COR-L47 (cell line): Measurements from ENCODE around the gene LAMTOR2.
A peak's percentile ranks its signal among the peaks of the same experiment; 100 is the strongest.

ENCODE experiments used
- DNase-seq: peaks from one replicate; lab custom pipeline; 2025; lab: John Stamatoyannopoulos, UW

The LAMTOR2 gene

DNA sequence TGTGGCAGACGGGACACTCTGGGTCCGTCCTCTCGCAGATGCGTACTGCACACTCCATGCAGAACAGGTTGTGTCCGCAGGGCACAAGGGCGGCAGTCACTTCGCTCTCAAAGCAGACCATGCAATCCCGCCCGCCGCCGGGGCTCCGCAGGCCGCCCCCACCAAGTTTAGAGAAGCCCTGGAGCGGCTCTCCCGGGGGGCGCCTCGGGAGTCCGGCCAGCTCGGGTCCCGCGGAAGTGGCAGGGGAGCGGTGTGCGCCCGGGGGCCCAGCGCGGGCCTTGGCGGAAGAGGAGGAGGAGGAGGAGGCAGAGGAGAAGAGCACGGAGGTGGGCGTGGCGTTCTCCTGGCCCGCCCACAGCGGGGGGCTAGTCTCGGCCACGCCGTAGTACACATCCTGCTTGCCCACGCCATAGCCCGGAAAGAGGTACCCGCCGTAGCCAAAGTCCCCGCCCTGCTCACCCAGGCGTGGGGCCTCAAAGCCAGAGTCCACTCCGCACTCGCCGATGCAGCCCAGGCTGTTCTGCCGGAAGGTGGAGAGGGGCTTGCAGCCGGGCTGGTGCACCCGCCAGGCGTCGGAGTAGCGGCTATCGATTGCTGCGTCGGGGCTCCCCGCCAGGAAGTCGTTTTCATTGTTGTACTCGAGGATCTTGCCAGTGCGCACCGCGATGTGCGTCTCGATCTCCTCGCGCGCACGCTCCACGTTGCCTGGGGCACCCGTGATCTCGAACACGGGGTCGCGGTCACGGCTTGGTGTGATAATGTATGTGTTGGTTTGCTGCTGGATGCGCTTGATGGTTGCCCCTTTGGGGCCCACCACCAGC, 22.2 kb downstream of the LAMTOR2 start:
- DNase-seq, result no peak

DNA sequence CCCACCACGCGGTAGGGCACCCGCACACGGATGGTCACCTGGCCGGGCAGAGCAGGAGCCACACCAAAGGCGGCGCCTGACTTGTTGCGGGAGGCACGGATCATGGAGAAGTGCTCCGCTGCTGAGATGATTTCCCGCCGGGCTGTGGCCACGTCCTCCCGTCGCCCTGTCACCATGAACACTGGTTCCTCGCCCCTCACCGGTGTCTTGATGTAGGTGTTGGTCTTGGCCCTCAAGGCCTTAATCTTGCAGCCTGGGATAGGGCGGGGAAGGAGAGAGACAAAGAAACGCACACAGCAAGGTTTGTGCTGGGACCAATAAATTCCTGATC, 22.8 kb downstream of the LAMTOR2 start:
- no peak for DNase-seq

DNA sequence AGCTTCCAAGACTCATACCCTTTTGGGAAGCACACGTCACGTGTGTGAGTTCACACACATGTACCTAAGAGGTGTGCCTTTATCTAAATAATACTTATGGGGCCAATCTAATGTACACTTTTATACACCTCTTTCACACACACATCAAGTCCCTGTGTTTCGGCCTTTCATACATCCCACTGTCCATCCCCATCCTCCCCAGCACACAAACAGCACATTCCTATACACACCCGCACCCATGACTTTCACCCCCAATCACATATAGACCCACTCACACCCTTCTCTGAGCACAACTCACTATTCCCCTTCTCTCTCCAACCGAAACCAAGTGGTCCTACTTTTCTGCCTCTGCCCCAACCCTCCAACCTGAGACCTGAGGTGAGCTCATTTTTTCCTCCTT, 24.1 kb downstream of the LAMTOR2 start:
- no peak for DNase-seq

DNA sequence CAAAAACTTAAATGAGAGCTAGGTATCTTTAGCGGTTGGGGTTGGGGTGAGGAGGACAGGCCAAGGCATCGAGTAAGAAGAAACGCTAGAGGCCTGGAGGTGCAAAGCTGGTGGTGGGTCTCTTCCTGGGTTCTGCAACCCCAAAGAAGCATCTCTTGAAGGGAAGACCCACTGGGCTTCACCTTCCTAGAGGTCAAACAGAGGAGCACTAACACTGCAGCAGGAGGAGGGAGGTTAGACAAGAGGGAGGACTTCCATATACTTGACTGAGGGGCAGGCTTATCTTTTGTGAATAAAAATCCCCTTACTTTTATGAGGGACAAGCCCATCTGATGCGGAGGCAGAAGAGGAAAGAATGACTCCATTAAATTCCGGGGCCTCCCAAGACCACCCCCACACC, 25.2 kb downstream of the LAMTOR2 start:
- DNase-seq, result no peak

DNA sequence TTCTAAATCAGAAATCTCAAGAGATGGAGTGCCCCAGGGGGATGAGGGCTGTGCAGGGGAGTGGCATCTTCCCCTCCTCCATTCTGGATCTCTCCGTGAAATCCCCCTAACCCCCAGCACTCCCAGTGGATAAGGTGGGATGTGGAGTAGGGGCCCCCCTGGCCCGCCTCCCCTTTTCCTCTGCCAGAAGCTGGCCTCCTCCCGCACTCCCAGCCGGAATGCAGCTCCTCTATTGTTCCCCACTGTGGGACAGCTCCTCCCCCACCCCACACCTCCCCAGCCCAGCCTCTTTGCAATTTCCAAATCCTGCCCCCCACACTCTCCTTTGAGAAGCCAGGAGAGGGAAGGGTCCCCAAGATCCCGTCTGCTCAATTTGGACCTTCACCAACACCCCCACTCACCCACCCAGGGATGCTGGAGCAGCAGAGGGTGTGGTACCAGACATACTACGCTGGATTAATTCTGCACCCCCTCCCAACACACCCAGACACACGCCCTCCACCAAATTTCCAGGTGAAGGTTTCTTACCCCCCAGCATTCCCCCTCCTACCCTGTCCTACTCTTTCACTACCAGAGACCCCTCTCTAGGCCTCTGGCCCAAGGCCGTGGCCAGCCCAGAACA, 25.8 kb downstream of the LAMTOR2 start:
- no peak for DNase-seq

DNA sequence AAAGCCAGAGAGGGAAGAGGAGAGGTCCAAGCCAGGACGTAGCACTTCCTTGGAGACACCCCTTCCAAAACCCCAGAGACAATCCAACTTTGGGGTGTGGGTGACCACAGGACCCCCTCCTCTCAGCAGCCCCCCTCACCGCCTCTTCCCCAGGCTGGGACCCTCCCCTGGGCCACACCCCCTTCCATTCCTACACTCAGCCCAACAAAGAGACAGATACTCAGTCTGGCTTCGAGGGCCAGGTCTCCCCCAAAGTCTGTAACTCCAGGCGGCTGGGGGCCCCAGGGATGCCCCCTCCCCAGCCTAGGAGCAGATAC, 26.2 kb downstream of the LAMTOR2 start:
- no peak for DNase-seq

DNA sequence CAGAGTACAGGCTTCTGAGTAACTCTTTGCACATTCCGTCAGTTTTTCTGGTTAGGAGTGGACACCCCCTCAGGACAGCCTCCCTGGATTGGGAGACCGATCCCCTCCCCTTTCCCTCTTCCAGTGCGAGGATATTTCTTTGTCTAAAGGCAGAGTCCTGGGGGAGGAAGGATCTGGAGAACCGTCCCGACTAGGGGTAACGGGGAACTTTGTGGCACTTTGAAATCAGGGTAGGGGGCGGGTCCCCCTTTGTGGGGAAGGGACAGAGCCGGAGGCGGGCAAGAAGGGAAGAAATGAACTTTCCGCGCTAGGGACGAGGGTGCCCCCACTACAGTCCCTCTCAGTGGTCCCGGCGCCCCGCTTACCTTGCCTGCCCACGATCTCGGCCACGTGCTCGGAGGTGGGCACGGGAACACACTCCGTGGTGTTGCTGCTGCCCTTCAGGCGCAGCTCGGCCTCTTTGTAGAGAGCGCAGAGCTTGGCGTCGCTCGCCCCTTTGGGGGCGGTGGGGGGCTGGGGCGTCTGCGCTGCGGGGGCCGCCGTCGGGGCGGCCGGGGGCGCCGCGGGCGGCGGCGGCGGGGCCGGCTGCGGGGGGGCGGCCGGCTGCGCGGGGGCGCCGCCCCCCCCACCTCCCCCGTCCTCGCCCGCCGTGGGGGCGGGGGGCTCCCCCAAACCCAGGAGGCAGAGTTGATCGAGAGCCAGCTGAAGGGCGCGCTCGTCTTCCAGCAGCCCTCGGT, 26.8 kb downstream of the LAMTOR2 start:
- DNase-seq, result no peak

DNA sequence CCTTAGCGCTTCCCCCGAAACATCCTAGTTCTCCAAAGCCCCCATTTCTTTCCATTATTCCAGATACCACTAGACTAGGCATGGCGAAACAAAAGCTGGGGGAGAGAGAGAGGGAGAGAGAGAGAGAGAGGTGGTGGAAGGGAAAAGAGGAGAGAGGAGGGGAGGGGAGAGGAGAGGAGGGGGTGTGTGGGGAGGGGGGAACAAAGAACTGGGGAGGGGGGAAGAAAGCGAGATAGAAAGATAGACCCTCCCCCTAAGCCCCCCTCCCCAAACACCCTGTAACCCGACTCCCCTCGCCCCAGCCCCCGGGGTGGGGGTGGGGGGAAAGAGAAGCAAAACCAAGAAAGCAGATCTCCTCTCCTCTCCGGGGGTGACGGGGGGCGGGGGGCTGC, 27.3 kb downstream of the LAMTOR2 start:
- no peak for DNase-seq

DNA sequence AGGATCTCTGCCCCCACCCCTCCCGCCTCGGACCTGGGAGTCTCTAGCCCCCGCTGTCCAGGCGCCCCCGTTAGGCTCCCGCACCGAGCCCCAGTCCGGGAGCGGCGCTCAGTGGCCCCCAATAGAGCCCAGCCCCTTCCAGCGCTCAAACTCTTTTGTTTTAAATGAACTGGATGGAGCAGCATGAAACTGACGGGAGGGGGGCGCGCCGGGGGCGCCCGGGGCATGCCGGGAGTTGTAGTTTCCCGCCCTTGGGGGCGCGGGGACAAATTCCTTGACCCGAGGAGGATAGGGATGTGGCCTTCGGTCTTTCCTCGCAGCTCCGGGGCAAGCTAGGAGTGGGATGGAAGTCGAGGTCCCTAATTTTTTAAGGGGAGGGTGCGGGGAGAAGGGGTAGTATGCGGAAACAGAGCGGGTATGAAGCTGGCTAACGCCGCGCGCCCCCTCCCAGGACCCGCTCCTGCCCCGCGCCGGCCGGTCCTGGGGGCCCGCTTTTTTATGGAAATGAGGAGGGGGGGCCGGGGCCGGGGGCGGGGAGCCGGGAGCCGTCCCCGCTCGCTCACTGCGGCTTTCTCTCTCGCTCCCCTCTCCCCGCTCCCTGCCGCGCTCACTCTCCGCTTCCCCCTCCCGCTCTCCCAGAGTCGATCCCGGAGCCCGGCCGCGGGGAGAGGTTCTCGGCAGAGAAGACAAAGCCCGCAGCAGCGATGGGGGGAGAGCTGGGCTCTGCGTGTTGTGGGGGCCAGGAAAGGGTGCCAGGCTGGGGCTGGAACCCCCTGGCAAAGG, 27.9 kb downstream of the LAMTOR2 start, which contains the start of gene MEX3A:
MEX3A (minus strand) TSS at position 157 of the 783 bp plus-strand sequence. CDS start 467 bp downstream, outside the sequence.
- DNase-seq, result peak; percentile 57

DNA sequence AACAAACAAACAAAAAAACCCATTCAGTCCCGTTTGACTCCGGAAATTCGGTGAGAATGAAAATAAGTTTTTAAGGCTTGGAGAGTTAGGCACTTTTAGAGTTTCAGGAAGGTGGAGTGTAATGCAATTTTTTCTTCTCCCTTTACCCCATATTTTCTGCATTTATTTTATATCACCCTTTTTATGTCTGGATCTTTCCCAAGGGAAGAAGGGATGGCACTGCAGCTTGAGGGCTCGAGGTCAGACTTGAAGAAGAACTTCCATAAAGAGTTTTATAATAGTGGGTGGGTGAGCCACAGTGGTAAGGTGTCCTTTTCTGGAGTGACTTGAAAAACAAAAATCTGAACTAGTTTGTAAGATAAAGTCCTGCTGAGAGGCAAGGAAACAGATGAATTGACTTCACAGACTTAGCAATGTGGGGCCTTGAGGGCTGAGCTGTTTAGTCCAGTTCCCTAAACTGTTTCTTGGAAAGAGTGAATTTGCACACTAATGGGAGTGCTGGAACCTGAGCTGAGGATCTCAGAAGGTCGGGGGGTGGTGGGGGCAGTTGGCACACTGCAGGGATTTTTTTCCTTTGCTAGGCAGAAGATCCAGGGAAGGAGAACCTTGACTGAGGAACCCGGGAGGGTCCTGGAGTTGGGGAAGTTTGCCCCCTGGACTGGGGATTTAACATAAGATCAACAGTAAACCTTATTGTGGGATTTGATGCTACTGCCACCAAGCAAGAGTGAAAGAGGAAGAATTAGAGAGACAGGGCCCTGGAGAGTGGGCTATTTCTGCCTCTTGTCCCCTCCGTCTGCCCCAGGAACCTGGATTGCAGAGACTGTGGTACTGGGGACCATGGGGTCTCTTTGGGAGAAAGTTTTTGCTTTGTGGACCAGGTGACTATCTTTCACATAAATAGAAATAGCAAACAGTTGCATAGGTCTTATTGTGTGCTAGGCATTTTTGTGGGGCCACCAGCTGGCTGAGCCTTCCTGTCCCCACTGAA, 29.5 kb downstream of the LAMTOR2 start:
- no peak for DNase-seq

DNA sequence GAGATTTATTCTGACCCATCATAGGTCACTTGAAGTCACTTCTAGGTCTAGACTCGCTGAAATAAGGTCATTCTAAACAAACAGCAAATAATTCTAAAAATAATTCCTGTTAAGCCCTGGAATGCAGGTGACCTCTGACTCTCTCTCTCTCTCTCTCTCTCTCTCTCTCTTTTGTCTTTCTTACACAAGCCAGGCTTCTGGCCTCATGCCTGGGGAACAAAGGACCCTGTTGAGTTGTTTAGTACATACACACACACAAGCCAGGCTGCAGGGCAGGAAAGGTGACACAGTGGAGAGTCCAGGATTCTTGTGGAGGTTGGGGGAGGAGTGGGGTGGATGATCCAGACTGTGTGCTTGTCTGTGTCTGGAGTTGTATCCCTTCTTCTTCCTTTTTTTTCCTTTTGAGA, 31.7 kb downstream of the LAMTOR2 start:
- no peak for DNase-seq

DNA sequence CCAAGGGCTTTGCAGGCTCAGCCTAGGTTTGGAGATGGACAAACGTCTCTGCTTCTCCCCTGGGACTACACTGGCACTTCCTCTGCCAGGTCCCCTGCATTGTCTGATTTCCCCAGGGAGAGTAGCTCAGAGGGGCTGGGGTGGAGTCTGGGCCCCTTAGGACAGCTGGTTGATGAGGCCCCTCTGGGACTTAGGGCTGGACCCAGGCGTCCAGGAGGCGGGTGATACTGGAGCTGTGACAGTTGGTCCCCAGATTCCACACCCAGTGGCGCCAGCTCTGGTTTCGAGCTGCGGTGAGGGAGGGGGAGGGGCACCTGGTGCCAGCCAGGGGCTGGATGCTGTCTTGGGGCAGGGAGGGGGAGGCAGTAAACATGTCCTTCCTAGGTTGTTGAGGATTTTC, 35.1 kb downstream of the LAMTOR2 start:
- no peak for DNase-seq

DNA sequence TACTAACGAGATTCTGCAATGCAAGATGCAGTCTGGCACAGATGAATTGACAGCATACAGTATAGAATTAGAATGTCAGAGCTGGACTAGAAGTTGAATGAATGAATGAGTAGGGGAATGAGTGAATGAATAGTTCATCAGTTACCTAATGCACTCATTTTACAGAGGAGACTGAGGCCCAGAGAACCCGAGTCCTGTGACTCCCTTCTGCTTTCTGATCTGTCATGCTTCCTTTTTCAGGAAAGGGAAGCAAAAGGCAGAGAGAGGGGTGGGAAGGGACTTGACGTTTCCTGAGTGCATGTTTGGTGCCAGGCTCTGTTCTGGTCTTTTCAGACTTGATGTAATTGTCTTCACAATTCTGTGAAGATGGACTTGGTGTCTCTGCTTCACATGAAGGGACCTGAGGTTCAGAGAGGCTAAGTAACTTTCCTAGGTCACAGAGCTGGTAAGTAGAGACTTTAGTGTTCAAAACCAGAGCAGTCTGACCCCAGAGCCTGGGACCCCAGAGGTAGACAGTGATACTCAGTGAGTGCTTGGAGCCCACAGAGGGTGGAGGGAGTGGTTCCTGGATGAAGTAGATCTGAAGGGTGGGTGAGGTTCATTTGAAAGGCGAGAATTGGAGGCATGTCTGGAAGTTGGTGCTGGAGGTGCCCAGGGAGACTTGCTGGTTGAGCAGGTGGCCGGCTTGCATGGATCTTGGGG, 35.7 kb downstream of the LAMTOR2 start:
- DNase-seq, result no peak

DNA sequence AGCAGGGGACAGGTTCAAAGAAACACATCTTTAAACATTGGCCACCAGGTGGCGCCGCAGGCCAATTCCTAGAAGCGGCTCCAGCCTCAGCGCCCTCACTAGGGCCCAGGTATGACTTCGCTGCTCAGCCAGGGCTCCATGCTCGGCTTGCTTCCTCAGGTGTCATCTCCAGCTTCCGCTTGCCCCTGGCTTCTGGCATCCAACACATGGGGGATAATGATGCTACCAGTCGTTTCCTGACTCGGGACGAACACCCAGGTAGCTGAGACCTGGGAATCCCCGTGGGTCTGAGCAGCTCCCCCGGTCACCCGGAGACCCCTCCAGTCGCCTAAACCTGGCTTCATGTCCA, 36.2 kb downstream of the LAMTOR2 start:
- DNase-seq, result peak; percentile 86

DNA sequence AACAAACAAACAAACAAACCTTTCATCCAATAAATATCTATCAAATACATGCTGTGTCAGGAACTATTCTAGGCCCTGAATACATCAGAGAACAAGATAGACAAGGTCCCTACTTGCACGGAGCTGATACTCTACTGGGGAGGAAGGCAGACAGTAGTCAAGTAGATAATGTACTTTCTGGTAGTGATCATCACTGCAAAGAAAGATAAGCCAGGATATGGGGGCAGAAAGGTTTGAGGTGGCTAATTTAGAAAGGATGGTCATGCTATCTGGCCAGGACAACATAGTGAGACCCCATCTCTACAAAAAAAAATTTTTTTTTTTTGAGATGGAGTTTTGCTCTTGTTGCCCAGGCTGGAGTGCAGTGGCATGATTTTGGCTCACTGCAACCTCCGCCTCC, 37.0 kb downstream of the LAMTOR2 start:
- no peak for DNase-seq

DNA sequence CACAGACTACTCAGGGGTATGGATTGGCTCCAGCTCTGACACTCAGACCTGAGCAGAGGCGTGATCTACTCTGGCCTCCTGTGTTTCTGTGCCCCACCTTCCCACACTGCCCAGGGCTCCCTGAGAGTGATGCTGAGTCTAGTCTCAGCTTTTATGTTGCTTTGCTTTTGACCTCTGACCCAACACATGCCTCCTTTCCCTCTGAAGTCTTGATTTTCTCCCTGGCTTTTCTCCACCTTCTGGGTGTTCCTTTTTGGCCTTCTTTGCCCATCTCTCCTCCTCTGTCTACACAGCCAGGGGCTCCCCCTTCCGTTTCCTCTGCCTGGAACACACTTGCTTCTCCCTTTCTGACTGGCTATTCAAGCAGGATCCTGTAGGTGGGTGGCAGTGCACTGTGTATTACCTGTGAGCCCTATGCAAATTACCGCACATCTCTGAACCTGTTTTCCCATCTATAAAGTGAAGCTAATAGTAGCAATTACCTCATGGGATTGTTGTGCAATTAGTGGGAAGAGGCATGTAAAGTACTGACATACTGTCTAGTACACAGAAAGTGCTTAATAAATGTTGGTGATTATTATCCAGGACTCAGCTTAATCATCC, 41.4 kb downstream of the LAMTOR2 start:
- DNase-seq, result no peak

DNA sequence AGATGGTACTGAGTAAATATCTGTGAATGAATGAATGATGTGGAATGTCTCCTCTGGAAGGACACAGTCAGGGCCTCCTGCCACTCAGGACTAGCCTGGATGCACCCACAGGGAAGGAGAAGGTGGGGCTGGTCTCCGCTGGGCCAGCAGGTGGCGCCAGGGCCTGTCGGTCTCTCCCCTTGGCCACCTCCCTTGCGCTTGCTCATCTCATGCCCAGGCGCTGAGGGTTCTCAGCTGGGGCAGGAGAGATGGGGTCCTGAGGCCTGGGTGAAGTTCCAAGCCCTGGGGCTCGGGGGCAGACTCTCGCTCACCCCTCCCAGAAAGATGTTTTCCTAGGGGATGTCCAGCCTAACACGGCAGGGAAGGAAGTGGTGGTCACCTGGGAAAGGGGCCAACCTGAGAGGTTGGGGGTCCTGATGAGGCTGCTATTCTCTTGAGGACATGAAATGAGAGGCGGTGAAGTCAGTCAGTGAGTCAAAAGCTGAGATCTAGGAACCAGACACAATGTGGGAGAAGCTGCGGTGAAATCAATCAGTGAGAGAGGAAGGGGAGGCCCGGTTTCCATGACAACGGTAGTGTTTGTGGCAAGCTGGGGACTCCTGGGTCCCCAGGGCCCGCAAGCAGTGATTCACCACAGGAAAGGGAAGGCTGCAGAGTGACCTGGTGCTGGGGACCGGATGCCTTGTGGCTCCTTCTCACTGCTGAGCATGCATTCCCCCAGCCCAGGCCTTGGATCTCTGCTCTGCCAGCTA, 42.2 kb downstream of the LAMTOR2 start:
- DNase-seq, result peak; percentile 62

DNA sequence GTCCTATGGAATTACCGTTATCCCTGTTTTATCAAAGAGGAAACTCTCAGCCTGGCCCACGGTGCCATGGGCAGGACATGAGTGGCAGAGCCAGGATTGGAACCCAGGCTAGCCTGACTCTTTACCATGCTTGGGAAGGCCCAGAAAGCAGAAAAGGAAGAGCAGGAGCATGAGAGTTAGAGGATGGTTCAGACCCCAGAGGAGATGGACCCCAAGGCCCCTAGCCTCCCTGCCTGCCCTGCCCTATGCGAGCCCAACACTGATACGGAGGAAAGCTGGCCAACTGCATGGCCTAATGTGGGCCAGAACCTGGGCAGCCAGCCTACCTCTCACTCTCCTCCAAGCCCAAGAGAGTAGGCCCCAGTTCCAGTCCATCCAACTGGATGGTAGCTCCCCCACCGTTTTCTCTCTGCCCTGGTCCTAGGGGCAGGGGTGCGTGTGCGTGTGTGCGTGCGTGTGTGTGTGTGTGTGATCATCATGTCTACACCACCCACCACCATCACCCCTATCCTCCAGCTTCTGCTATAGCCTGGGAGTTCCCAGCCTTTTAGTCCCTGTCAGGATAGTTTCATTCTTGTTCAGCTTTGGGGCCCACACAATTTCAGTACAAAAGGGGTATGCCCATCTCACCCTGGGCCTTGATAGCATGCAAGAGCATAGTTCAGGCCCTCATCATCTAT, 43.1 kb downstream of the LAMTOR2 start:
- no peak for DNase-seq

DNA sequence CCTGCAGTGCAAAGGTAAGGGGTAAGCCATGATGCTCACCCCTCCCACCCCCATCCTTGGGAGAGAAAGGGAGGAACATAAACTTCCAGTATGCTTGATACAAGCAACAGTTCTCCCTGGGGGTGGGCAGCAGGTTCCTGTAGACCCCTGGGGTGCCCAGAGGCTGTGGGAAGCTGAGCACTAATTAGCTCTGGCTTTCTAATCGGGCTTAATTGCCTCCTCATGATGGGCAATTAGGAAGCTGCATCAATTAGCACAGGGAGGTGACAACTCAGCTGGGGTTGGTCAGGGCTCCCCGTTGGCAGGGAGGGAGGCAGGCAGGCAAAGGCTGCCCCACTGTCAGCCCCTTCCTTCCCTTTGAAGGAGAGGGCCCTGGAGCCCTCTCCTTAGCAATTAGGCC, 44.2 kb downstream of the LAMTOR2 start:
- peak; percentile 85 for DNase-seq
